Suprapubic skin (tissue), 4 donors: ENCODE results near the gene CPNE4. TPM values are rescaled to one million over a fixed set of nuclear protein-coding genes. Genes with fewer than 3 reads are reported as not detected.
A peak's percentile ranks its signal among the peaks of the same experiment; 100 is the strongest.

Experiments used
- DNase-seq, 2 donors: peaks; one replicate each; pipeline ENCODE4 v3.0.0-alpha.2; 2019; ENCODE audit warnings: low spot score in 2 of 2
- H3K27ac ChIP-seq: fragments of 200-600 bp; sonication (generic); one replicate; pipeline ENCODE4 v1.5.1; 2019
- H3K27me3 ChIP-seq: fragments of 200-600 bp; sonication (generic); one replicate; pipeline ENCODE4 v1.5.1; 2019
- H3K36me3 ChIP-seq: fragments of 200-600 bp; sonication (generic); one replicate; pipeline ENCODE4 v1.5.1; 2019
- H3K4me1 ChIP-seq: fragments of 200-600 bp; sonication (generic); one replicate; pipeline ENCODE4 v1.5.1; 2019
- H3K4me3 ChIP-seq: fragments of 200-600 bp; sonication (generic); one replicate; pipeline ENCODE4 v1.5.1; 2019; ENCODE audit warnings: mild to moderate bottlenecking
- H3K9me3 ChIP-seq: fragments of 200-600 bp; sonication (generic); one replicate; pipeline ENCODE4 v1.5.1; 2019
- CTCF ChIP-seq, 2 donors: fragments of 200-600 bp in 1 of 2; fragments of 450-650 bp in 1 of 2; sonication (generic) in 1 of 2; IDR thresholded peaks; one replicate each; pipeline ENCODE4 v1.5.1; 2016 to 2019; ENCODE audit warnings: antibody characterized with exemption in 2 of 2, mild to moderate bottlenecking in 1 of 2, moderate library complexity in 1 of 2
- EP300 ChIP-seq: sonication (generic); formaldehyde crosslinking; IDR thresholded peaks from one replicate; pipeline ENCODE4 v1.6.1; 2017; ENCODE audit warnings: antibody characterized with exemption
- POLR2A ChIP-seq, 2 donors: fragments of 450-650 bp; IDR thresholded peaks; one replicate each; pipeline ENCODE4 v1.6.1; 2017; ENCODE audit warnings: antibody characterized with exemption in 2 of 2, mild to moderate bottlenecking in 2 of 2, moderate library complexity in 2 of 2
- POLR2AphosphoS5 ChIP-seq, 3 donors: sonication (generic); formaldehyde crosslinking; IDR thresholded peaks; one replicate each; pipeline ENCODE4 v1.6.1; 2017; ENCODE audit warnings: antibody characterized with exemption in 3 of 3
- WGBS: methylation state at CpG from one replicate; pipeline ENCODE4 v1.1.5; 2018; 5-methylcytosine and 5-hydroxymethylcytosine counted together
- total RNA-seq, 4 donors: library from RNA; depleted of rRNA; stranded (reverse); fragments of >200 nt; gene quantifications; one replicate each; pipeline ENCODE4 v1.1.0, GENCODE V29; 2016

The CPNE4 gene
- total RNA-seq, 4 donors from 2014 or later = 0.32 to 1.1 TPM; not detected in 2

DNA sequence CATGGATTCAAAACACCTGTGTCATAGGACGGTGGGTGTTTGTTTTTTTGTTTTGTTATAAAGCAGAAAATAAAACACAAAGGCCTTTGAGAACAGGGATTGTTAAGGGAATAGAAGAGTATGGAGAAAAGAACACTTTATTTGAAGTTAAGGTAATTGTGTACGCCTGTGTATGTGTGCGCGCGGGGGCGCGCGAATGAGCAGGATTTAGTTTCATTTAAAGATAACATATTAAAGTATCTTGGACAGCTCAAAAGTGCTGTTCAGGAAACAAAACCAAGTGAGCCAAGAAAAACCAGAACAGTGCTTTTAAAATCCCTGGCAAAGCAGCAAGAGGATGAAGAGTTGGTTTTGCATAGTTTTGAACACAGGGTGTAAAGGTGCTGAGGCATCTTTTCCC is 1.9 kb downstream of the CPNE4 start:
- DNase-seq = no peak
- Histone ChIP-seq H3K36me3 (no peaks in the 10 kb centered on the region), H3K4me3 (no peak overlapping the region), H3K27me3 (peaks cover 43% of the 10 kb centered on the region), H3K4me1 (peaks cover 20% of the 10 kb centered on the region), H3K27ac (no peak overlapping the region), H3K9me3 (no peaks in the 10 kb centered on the region)
- WGBS = 91% methylated on average over 8 of the region's 8 CpGs
- TF ChIP-seq POLR2A (IDR thresholded peaks at IDR 0.05) = no peak
- TF ChIP-seq POLR2AphosphoS5 (IDR thresholded peaks at IDR 0.05) = no peak
- TF ChIP-seq CTCF (IDR thresholded peaks at IDR 0.05) = no peak
- TF ChIP-seq EP300 = no peak

DNA sequence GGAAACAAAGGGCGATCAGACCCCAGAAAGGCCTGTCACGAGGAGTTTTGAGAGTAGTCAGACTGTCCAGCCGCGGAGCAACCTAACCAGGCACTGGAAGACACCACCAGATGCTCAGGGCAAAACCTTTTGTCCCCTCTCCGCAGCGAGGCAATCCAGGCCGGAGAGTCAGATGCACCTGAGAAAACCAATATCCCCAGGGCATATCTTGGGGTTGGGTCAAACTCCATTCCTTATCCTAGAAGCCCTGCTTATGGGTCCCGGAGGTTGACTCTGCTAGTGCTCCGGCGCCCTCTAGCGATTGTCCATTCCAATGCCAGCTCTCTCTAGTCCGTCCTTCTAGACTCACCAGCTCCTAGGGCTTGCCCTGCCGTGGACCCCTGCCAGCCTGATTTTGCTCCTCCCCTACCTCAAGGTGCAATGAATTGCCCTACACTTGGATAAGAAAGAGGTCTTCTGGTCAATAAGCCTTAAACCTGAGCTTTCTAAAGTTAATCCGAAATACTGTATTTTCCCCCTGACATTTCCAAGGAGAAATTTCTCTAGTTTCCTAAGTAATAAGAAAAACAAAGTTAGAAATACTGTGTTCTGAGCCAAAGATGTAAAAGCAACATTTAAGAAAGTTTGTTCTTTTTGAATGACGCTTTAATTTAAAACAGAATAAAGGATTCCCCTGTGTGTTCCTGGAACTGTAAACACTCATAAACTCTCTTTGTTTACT is 5.5 kb downstream of the CPNE4 start:
- peak; percentile 78 to 83 for DNase-seq
- H3K27me3 ChIP-seq = peaks cover 17% of the 10 kb centered on the region
- H3K36me3 ChIP-seq = no peaks in the 10 kb centered on the region
- H3K27ac ChIP-seq = no peak overlapping the region
- WGBS = 28% methylated on average over 15 of the region's 15 CpGs
- TF ChIP-seq CTCF (IDR thresholded peaks at IDR 0.05) = peak in 1 of 2 donors; percentile 83
- no peak for TF ChIP-seq EP300
- TF ChIP-seq POLR2AphosphoS5 (IDR thresholded peaks at IDR 0.05) = no peak
- no peak overlapping the region for H3K4me3 ChIP-seq
- no peaks in the 10 kb centered on the region for H3K9me3 ChIP-seq
- peaks cover 11% of the 10 kb centered on the region for H3K4me1 ChIP-seq

GRCh38 chr3:132022914-132023313 is 11.9 kb downstream of the CPNE4 start:
- Histone ChIP-seq H3K9me3 (no peaks in the 10 kb centered on the region), H3K4me3 (no peak overlapping the region), H3K4me1 (no peaks in the 10 kb centered on the region), H3K36me3 (no peaks in the 10 kb centered on the region), H3K27ac (no peak overlapping the region), H3K27me3 (no peaks in the 10 kb centered on the region)
- 70% methylated on average over 7 of the region's 7 CpGs for WGBS
- TF ChIP-seq POLR2A (IDR thresholded peaks at IDR 0.05) (no peak), POLR2AphosphoS5 (IDR thresholded peaks at IDR 0.05) (no peak), CTCF (IDR thresholded peaks at IDR 0.05) (no peak), EP300 (no peak)
- DNase-seq = no peak

DNA sequence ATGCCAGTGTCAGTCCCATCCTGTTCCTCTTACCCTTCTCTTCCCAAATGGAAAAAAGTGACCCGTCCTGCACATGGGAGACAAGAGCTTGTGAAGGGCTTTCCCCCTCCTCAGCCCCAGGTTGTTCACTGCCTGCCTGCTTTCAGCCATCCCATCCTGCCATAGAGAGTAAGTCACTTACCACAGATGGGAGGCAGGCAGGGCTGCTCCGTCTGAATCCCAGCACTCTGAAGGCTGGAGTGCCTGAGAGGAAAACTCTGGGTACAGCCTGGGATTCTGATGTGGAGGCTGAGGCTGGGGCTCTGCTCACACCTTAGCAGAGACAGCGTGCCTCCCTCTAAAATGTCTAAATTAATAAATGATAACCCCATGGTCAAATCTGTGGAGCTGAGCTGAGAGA is 14.8 kb downstream of the CPNE4 start:
- 44% methylated on average over 3 of the region's 3 CpGs for WGBS

More for the DNA sequence above, 14.8 kb downstream of the CPNE4 start:
- TF ChIP-seq CTCF (IDR thresholded peaks at IDR 0.05) (no peak), POLR2AphosphoS5 (IDR thresholded peaks at IDR 0.05) (no peak), EP300 (no peak), POLR2A (IDR thresholded peaks at IDR 0.05) (no peak)
- Histone ChIP-seq H3K36me3 (no peaks in the 10 kb centered on the region), H3K4me3 (no peak overlapping the region), H3K9me3 (no peaks in the 10 kb centered on the region), H3K4me1 (no peaks in the 10 kb centered on the region), H3K27me3 (no peaks in the 10 kb centered on the region), H3K27ac (no peak overlapping the region)
- DNase-seq = no peak
